T47D (cell line): ENCODE measurements around the gene SCRT2.
"Not testable (repeated sequence)": the region's sequence is repeated elsewhere in the genome, so short reads cannot be mapped to it uniquely, and the experiment has no call there.

Source experiments
- DNase-seq, 2 experiments: peaks; one replicate each; pipeline versions ENCODE4 v3.0.0 to v3.0.0-alpha.2; 2011 to 2012; ENCODE audit warnings: low read depth in 1 of 2, low spot score in 1 of 2
- JUND ChIP-seq: IDR thresholded peaks from 2 replicates; pipeline ENCODE4 v1.6.1; 2012; ENCODE audit warnings: low read depth
- in situ Hi-C: cut with HindIII; loops from 2 replicates; pipeline ENCODE4 v1.10.0; 2016; ENCODE audit warnings: low sequenced_read_pairs, low pct_unique_long_range_greater_than_20kb

SCRT2 gene

GRCh38 chr20:652615-653109 is 22.9 kb downstream of the SCRT2 start:
- in situ Hi-C loops: no loop called here
- TF ChIP-seq JUND: no peak
- DNase-seq: no peak

- DNase-seq: no peak
- in situ Hi-C loops: no loop called here
- TF ChIP-seq JUND: no peak
Observed at GRCh38 chr20:651713-652614, 23.6 kb downstream of the SCRT2 start.

GRCh38 chr20:650954-651353 is 24.6 kb downstream of the SCRT2 start:
- peak in 1 of 2 experiments; percentile 35 for DNase-seq
- in situ Hi-C loops: no loop called here
- TF ChIP-seq JUND: no peak

GRCh38 chr20:650281-650680 is 25.3 kb downstream of the SCRT2 start:
- TF ChIP-seq JUND: no peak
- DNase-seq: no peak
- in situ Hi-C loops: no loop called here

GRCh38 chr20:647479-648019 is 28.1 kb downstream of the SCRT2 start:
- no peak for DNase-seq
- no peak for TF ChIP-seq JUND
- in situ Hi-C loops: no loop called here

- TF ChIP-seq JUND: no peak
- no peak for DNase-seq
- in situ Hi-C loops: no loop called here
Observed at GRCh38 chr20:646868-647233, 28.8 kb downstream of the SCRT2 start.

GRCh38 chr20:646107-646867 is 29.3 kb downstream of the SCRT2 start:
- DNase-seq: no peak
- TF ChIP-seq JUND: no peak
- in situ Hi-C loops: no loop called here

GRCh38 chr20:645318-646106 is 30.1 kb downstream of the SCRT2 start:
- TF ChIP-seq JUND: no peak
- in situ Hi-C loops: no loop called here
- DNase-seq: peak; percentile 73 to 92

- TF ChIP-seq JUND: no peak
- no peak for DNase-seq
- in situ Hi-C loops: no loop called here
Observed at GRCh38 chr20:644692-645317, 30.8 kb downstream of the SCRT2 start.

- in situ Hi-C loops: no loop called here
- TF ChIP-seq JUND: no peak
- DNase-seq: no peak
Observed at GRCh38 chr20:642398-643174, 33.0 kb downstream of the SCRT2 start.

- DNase-seq, in situ Hi-C loops: not testable (repeated sequence)
Observed at GRCh38 chr20:642013-642397, 33.6 kb downstream of the SCRT2 start.
